Neutrophil (primary cell): ENCODE data around the gene TENT4A.

Experiments
- H3K27ac ChIP-seq: fragments of 200-600 bp; sonication (generic); 2 replicates; pipeline ENCODE4 v1.5.1; 2016; ENCODE audit warnings: mild to moderate bottlenecking, moderate library complexity
- H3K27me3 ChIP-seq: fragments of 200-600 bp; sonication (generic); 2 replicates; pipeline ENCODE4 v1.6.0; 2016; ENCODE audit warnings: mild to moderate bottlenecking
- H3K36me3 ChIP-seq: fragments of 200-600 bp; sonication (generic); 2 replicates; pipeline ENCODE4 v1.5.1; 2017
- H3K4me1 ChIP-seq, 2 experiments: fragments of 200-600 bp in 1 of 2; sonication (generic) in 1 of 2; 1 replicate in 1 of 2; 2 replicates in 1 of 2; pipeline versions ENCODE4 v1.5.1 to v1.6.1; 2013 to 2016; ENCODE audit warnings: low read depth in 1 of 2, low read length in 1 of 2, mild to moderate bottlenecking in 1 of 2, moderate library complexity in 1 of 2; ENCODE audit not compliant: control insufficient read depth in 1 of 2, insufficient read depth in 1 of 2
- H3K4me3 ChIP-seq, 2 experiments: fragments of 200-600 bp in 1 of 2; sonication (generic) in 1 of 2; 1 replicate in 1 of 2; 2 replicates in 1 of 2; pipeline ENCODE4 v1.5.1; 2013 to 2016; ENCODE audit warnings: low read depth in 1 of 2, low read length in 1 of 2, mild to moderate bottlenecking in 1 of 2, moderate library complexity in 1 of 2
- H3K9me3 ChIP-seq: fragments of 200-600 bp; sonication (generic); 2 replicates; pipeline ENCODE4 v1.5.1; 2016
- CTCF ChIP-seq: fragments of 200-600 bp; sonication (generic); IDR thresholded peaks from 2 replicates; pipeline ENCODE4 v1.5.1; 2016; ENCODE audit warnings: antibody characterized with exemption

The TENT4A gene

DNA sequence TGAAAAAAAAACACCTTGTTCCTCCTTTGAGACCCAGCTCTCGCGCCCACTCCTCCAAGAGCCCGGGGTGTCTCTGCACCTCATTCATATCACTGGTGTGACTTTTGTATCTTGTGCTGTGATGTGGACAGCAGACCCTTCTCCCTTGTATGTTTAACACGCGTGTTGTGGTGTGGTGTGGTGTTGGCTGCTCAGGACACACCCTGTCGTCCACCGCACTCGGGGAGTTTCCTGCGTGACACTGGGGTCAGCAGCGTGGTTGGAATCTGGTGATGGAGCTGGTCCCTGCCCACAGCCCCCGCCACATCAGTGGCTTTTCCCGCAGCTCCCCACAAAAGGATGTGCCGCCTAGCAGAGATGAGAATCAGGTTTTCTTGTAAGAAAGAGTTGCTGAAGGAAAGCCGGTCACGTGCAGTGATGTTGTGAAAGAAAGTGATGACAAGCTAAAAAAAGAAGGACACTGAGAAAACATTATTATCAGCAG, 61.5 kb downstream of the TENT4A start:
- Histone ChIP-seq H3K27me3 (peaks cover 44% of the 10 kb centered on the region), H3K27ac (no peak overlapping the region), H3K9me3 (no peaks in the 10 kb centered on the region), H3K4me1 (no peaks in the 10 kb centered on the region), H3K4me3 (no peak overlapping the region), H3K36me3 (no peaks in the 10 kb centered on the region)
- no peak for TF ChIP-seq CTCF

DNA sequence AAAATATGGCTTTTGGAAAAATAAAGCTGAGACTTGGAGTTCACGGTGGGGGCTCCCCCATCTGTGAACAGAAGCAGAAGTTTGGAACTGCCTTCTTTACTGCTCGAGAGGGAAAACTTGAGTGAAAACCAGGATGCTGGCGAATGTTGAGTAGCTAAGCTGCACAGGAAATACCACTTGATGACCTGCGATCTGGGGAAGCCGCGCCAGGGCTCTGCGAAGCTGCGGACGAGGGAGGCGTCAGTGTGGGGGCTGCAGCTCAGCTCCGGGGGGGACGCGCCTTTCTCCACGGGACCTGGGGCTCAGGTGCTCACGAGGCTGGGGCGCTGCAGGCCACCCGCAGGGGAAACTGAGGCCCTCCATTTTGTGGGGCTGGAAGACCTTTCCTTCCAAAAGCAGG, 62.3 kb downstream of the TENT4A start:
- Histone ChIP-seq H3K9me3 (no peaks in the 10 kb centered on the region), H3K27me3 (peaks cover 44% of the 10 kb centered on the region), H3K27ac (no peak overlapping the region), H3K36me3 (no peaks in the 10 kb centered on the region), H3K4me1 (no peaks in the 10 kb centered on the region), H3K4me3 (no peak overlapping the region)
- TF ChIP-seq CTCF = no peak

DNA sequence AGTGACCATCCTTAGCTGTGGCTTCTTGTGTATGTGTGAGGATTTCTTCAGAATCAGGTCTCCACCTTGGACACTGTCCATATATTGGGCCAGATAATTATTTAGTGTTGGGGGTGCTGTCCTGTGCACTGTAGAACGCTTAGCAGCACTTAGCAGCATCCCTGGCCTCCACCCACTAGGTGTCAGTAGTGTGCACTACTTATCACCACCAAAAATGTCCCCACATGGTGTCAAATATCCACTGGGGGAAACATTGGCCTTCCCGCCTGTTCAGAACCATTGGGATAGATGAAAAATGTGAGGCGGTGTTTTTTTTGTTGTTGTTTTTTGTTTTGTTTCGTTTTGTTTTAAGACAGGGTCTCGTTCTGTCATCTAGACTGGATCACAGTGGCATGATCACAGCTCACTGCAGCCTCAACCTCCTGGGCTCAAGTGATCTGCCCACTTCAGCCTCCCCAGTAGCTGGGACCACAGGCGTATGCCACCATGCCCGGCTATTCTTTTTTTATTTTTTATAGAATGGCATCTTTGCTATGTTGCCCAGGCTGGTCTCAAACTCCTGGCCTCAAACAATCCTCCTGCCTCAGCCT, 67.7 kb downstream of the TENT4A start:
- H3K4me3 ChIP-seq = no peak overlapping the region
- no peaks in the 10 kb centered on the region for H3K36me3 ChIP-seq
- no peak for TF ChIP-seq CTCF
- H3K27ac ChIP-seq = no peak overlapping the region
- H3K9me3 ChIP-seq = no peaks in the 10 kb centered on the region
- H3K4me1 ChIP-seq = peaks cover 0 to 2% of the 10 kb centered on the region in 2 experiments
- H3K27me3 ChIP-seq = peaks cover 7% of the 10 kb centered on the region

- no peak overlapping the region for H3K27ac ChIP-seq
These were observed 68.5 kb downstream of the TENT4A start for GRCh38 chr5:6781716-6782115.

DNA sequence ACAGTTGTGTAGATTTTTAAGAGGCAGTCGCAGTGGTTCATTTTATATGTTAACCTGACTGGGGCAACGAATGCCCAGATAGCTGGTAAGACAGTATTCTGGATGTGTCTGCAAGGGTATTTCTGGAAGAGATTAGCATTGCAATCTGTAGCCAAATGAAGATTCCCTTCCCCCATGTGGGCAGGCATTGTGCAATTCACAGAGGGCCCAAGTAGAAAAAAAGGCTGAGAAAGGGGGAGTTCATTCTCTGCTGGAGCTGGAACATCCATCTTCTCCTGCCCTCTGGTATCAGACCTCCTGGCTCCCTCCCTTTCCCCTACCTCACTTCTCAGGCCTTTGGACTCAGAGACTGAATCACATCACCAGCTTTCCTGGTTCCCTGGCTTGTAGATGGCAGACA, 70.6 kb downstream of the TENT4A start:
- Histone ChIP-seq H3K4me3 (no peak overlapping the region), H3K4me1 (peaks cover 10 to 30% of the 10 kb centered on the region in 2 experiments), H3K36me3 (no peaks in the 10 kb centered on the region), H3K27me3 (no peaks in the 10 kb centered on the region), H3K9me3 (no peaks in the 10 kb centered on the region), H3K27ac (no peak overlapping the region)
- no peak for TF ChIP-seq CTCF

More at GRCh38 chr5:6781716-6782115, 68.5 kb downstream of the TENT4A start:
- Histone ChIP-seq H3K36me3 (no peaks in the 10 kb centered on the region), H3K4me3 (no peak overlapping the region), H3K27me3 (peaks cover under 1% of the 10 kb centered on the region), H3K9me3 (no peaks in the 10 kb centered on the region), H3K4me1 (peaks cover 0 to 10% of the 10 kb centered on the region in 2 experiments)
- no peak for TF ChIP-seq CTCF
